ENCODE data around the gene NMNAT3.

NMNAT3 gene

DNA sequence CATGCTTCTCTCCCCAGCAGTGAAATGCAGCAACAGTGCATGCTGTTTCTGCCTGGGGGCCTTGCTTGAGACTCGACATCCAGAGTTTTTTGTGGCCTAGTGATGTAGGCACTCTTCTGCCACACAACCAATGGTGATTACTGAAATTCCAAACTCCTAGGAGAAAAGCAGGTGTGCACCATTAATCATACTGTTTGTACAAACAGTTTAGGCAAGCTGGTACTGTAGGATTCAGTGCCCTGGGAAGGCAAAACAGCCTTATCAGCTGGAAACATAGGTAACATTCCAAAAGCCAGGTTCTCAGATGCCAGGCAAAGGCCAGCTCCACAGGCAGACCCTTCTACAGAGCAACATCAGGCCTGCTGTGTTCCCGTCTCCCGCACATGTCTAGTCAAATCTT lies 120.7 kb downstream of the NMNAT3 start:
- no peak for DNase-seq (ENCODE audit: insufficient read length)

DNA sequence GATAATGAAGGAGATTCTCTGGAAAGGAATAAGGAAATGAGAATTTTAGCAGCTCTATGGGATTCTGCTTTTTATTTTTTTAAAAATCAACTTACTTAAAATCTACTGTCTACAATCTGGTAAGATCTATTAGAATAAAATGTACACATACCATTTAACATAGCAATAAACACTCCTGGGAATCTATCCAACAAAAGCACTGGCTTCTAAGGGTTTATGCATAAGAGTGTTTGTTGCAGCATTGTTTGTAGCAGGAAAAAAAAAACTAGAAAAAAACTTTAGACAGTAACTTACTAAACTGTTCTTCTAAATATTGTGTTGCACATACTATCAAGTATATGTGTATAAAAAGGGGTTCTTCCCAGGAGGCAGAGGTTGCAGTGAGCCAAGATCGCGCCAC lies 122.5 kb downstream of the NMNAT3 start:
- no peak for FAIRE-seq
- no peak for DNase-seq (ENCODE audit: insufficient read length)
- TF ChIP-seq POLR2AphosphoS5 (IDR thresholded peaks at IDR 0.05; ENCODE audit: low read depth, low read length): no peak

More for the DNA sequence above, 120.7 kb downstream of the NMNAT3 start:
- no peak for TF ChIP-seq POLR2AphosphoS5 (IDR thresholded peaks at IDR 0.05; ENCODE audit: low read depth, low read length)
- no peak for TF ChIP-seq TAF1 (IDR thresholded peaks at IDR 0.05; ENCODE audit: borderline replicate concordance, low read depth, low read length)
- no peak for TF ChIP-seq POLR2A (IDR thresholded peaks at IDR 0.05; ENCODE audit: low read depth, low read length)
- no peak for FAIRE-seq

DNA sequence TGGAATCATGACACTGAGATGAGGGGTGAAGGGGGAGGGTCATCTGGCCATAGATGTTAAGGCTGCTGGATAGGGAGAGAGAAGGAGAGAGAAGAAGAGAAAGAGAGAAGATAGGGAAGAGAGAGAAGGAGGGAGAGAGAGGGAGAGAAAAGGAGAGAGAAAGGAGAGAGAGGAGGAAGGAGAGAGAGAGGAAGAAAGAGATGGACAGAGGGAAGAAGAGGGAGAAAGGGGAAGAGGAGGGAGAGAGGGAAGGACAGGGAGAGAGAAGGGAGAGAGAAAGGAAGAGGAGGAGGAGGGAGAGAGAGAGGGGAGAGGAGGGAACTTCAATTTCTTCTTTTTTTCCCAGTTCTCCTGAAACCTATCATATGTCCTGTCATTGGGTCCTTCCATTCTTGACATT lies 123.1 kb downstream of the NMNAT3 start:
- TF ChIP-seq POLR2A (IDR thresholded peaks at IDR 0.05; ENCODE audit: low read depth, low read length): no peak
- TF ChIP-seq TAF1 (IDR thresholded peaks at IDR 0.05; ENCODE audit: borderline replicate concordance, low read depth, low read length): no peak
- no peak for TF ChIP-seq POLR2AphosphoS5 (IDR thresholded peaks at IDR 0.05; ENCODE audit: low read depth, low read length)
- FAIRE-seq (no peak), DNase-seq (ENCODE audit: insufficient read length) (no peak)

DNA sequence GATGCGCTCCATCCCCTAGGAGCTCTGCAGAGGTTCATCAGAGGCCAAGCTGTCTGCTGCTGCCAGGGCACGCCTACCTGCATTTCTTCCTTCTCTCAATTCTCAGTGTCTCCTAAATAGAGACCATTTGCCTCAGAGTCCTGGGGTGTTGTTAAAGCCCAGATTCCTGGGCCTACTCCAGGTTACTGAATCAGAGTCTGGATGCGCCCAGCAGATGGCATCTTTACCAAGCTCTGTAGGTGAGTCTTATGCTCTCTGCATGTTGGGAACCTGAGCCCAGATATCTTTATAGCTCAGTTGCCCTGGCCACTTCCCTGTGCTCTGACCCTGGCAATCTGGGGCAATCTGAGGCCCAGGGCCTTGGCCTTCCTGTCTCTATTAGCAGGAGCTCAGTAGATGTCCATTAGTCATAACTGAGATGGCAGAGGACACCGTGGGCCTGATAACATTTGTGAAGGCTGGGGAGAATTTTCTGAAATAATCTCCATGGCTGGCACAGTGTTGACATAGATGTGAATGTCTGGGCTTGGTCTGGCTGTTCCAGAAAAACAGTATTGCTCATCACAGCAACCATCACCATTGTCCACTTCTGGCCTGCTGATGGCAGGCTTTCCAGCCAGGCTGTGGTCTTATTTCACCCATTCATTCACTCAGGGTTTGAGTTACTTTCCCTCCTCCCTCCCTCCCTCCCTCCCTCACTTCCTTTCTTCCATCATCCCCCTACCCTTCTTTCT lies 125.0 kb downstream of the NMNAT3 start:
- DNase-seq (ENCODE audit: insufficient read length): no peak
- no peak for FAIRE-seq
- TF ChIP-seq TAF1 (IDR thresholded peaks at IDR 0.05; ENCODE audit: borderline replicate concordance, low read depth, low read length): no peak

DNA sequence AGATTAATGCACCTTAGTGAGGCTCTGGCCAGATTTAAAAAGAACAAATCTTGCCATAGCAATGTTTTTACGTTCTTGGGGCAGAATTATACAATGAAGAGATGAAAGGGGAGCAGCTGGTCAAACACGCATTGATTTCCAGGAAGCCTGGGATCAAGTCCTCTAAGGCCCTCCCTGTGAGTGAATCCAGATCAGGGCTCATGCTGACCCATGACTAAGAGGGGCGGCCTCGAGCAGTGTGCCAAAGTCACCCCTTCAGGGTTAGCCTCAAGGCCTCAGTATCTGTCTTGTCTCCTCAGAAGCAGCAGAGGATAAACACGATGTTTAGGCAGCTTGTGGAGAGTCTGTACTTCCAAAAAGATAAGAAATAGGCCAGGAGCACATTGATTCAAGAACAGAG lies 129.0 kb downstream of the NMNAT3 start:
- FAIRE-seq (no peak), DNase-seq (ENCODE audit: insufficient read length) (no peak)
- no peak for TF ChIP-seq TAF1 (IDR thresholded peaks at IDR 0.05; ENCODE audit: borderline replicate concordance, low read depth, low read length)
- no peak for TF ChIP-seq POLR2AphosphoS5 (IDR thresholded peaks at IDR 0.05; ENCODE audit: low read depth, low read length)
- TF ChIP-seq POLR2A (IDR thresholded peaks at IDR 0.05; ENCODE audit: low read depth, low read length): no peak

DNA sequence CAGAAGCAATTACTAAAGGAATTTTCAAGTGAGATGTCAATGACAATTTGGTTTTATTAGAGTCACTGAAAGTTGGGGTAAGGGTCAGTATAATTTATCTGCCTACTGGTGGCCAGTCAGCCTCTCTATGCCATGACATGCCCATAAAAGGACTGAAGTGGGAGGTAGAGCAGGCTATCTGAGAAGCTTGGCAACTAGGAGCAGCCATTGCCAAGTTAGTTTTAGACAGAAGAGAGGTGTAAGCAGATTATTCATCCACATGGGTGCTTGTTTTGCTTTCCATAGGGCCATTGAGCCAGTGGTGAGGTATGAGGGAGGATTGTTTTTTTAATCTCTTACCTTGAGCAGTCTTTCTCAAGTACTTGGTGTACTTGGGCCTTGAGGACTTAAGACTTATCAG lies 130.1 kb downstream of the NMNAT3 start:
- TF ChIP-seq POLR2AphosphoS5 (IDR thresholded peaks at IDR 0.05; ENCODE audit: low read depth, low read length): no peak
- no peak for TF ChIP-seq POLR2A (IDR thresholded peaks at IDR 0.05; ENCODE audit: low read depth, low read length)
- TF ChIP-seq TAF1 (IDR thresholded peaks at IDR 0.05; ENCODE audit: borderline replicate concordance, low read depth, low read length): no peak
- DNase-seq (ENCODE audit: insufficient read length) (no peak), FAIRE-seq (no peak)

DNA sequence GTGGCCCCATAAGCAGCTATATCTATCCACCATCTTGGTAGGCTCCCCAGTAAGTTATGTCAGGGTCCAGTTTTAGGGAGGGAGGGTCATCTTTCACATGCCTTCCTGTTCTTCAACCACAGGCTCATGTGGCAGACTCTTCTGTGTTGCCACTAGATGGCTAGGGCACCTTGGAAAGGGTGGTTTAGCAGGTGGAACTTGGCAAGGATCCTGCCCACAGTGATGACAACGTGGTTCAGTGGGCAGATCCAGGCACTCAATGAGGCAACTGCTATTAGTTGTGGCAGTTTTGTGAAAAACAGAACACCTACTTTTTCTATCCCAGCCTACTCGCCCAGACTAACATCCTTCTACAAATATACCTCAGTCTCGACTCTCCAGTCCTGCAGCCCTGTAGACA lies 131.0 kb downstream of the NMNAT3 start:
- no peak for TF ChIP-seq POLR2A (IDR thresholded peaks at IDR 0.05; ENCODE audit: low read depth, low read length)
- no peak for FAIRE-seq
- no peak for DNase-seq (ENCODE audit: insufficient read length)

DNA sequence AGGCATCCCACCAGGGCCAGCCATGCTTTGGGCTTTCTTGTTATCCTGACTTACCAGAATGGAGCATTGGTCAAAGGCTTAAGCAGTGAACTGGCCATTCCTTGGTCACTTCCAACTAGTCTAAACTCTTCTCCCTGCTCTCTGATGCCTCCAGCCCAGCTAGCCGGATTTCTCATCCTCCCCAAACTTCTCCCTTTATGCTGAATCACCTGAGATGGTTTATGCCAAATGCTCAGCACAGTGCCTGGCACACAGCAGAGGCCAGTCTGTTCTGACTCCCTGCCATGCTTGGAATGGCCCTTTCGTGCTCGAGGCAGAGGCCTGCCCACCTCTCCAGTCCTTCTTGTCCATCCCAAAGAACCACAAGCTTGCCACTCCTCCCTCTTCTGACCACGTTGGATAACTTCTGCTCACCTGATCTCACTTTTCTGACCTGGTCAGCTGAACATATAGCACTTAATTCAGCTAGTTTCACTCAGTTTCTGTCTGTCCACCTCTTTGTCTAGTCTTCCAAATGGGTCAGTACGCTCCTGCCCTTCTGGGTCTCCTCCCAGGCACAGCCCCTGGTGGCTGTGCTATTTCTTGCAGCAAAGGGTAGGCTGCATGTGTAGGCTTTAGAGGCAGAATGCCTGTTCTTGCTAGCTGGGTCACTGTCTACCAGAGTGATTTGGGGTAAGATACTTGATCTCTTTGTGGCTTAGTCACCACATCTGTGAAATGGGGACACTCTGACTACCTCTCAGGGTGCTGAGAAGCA lies 136.1 kb downstream of the NMNAT3 start:
- DNase-seq (ENCODE audit: insufficient read length) (no peak), FAIRE-seq (no peak)

DNA sequence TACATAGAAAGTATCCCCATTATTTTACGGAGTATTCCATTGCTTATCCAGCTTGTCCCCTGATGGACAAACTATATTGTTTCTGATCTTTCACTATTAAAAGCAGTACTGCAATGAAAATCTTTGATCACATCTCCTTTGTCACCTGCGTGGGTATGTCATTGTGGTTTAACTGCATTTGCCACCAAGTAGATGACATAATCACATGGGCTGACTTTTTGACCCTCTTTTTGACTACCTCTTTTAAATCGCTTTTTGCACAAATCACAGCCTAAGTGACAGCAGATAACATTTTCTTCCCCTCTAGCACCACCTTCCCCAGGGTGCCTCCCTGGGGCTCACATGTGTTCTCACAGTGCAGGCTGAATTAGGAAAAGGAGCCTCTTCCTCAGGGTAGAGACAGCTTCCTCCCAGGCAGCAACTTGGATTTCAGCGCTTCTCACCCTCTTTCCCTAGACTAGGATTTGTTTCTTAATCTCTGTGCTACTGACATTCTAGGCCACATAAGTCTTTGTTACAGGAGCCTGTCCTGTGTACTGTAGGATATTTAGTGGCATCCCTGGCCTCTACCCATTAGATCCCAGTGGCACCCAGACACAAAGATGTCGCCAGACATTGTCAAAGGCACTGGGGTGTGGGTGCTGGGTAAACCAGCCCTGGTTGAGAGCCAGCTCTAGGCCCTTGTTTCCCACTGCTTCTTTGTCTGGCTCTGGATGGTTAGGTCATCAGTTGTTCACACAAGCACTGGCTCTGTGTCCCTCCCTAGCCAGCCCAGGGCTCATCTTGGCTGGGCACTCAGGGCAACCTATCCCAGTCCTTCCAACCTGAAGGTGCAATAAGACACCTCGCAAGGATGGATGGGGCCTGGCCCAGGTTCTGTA lies 136.9 kb downstream of the NMNAT3 start:
- FAIRE-seq: no peak
- DNase-seq (ENCODE audit: insufficient read length): no peak
- no peak for TF ChIP-seq TAF1 (IDR thresholded peaks at IDR 0.05; ENCODE audit: borderline replicate concordance, low read depth, low read length)
- no peak for TF ChIP-seq POLR2A (IDR thresholded peaks at IDR 0.05; ENCODE audit: low read depth, low read length)
- TF ChIP-seq POLR2AphosphoS5 (IDR thresholded peaks at IDR 0.05; ENCODE audit: low read depth, low read length): no peak

More for the DNA sequence above, 136.1 kb downstream of the NMNAT3 start:
- TF ChIP-seq POLR2AphosphoS5 (IDR thresholded peaks at IDR 0.05; ENCODE audit: low read depth, low read length) (no peak), POLR2A (IDR thresholded peaks at IDR 0.05; ENCODE audit: low read depth, low read length) (no peak), TAF1 (IDR thresholded peaks at IDR 0.05; ENCODE audit: borderline replicate concordance, low read depth, low read length) (no peak)

DNA sequence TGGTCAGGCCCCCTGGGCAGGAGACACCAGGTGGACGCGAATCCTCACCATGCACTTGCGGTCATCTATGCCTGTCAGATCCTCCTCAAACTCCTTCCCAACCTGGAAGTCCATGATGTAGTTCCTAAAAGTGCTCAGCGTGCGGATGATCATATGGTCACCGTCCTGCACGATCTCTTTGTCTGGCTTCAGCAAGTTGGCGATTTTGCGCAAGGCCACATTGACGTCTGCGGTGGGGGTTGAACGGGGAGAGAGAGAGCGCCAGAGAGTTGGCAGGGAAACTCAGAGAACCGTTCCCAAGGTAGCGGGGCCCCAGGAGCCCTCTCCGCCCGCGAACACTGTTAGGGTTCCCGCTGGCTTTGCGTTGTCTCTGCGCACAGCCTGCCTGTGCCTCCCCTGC lies 139.0 kb downstream of the NMNAT3 start:
- FAIRE-seq (no peak), DNase-seq (ENCODE audit: insufficient read length) (no peak)
- TF ChIP-seq POLR2AphosphoS5 (IDR thresholded peaks at IDR 0.05; ENCODE audit: low read depth, low read length): no peak
- no peak for TF ChIP-seq TAF1 (IDR thresholded peaks at IDR 0.05; ENCODE audit: borderline replicate concordance, low read depth, low read length)
- TF ChIP-seq POLR2A (IDR thresholded peaks at IDR 0.05; ENCODE audit: low read depth, low read length): no peak

DNA sequence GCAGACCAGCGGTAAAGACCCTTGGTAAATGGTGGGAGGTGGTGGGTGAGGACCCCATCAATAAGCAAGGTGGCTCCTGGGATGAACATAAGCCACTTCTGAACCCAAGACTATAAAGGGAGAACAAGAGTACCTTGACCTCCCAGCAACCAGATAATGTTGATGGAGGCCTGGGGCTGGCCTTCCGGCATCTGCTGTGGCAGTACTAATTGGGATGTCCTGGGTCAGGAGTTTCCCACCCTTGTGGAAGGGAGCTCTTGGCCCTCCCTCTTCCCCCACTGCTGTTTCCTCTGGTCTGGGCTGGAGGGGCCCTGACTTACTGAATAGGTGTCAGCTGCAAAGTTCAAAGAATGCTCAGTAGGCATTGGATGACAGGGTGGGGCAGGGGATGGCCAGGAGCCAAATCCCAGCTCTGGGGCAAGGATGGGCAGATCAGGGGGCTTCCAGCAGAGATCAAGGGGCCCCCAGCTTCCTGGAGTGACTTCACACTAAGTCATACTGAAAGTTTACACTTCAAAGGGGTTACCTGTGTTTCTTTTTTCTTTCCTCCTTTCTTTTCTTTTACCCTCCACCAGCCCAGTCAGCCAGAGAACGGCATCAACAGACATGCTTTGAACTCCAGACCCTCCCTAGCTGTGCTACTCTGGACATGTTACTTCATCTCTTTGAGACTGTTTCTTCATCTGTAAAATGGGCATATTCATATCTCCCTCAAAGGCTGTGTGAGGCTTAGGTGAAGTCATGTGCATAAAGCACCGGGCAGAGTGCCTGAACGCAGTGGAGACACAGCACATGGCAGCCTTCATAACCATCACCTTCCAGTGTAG lies 139.8 kb downstream of the NMNAT3 start:
- TF ChIP-seq POLR2AphosphoS5 (IDR thresholded peaks at IDR 0.05; ENCODE audit: low read depth, low read length): no peak
- no peak for TF ChIP-seq TAF1 (IDR thresholded peaks at IDR 0.05; ENCODE audit: borderline replicate concordance, low read depth, low read length)
- no peak for TF ChIP-seq POLR2A (IDR thresholded peaks at IDR 0.05; ENCODE audit: low read depth, low read length)
- FAIRE-seq: no peak
- no peak for DNase-seq (ENCODE audit: insufficient read length)
